B cell (primary cell): ENCODE results near the gene A1BG. TPM values are rescaled to one million over a fixed set of nuclear protein-coding genes. Genes with fewer than 3 reads are reported as not detected.

Source experiments
- ATAC-seq: fragments of 200-7000 bp; cut with Tn5 transposase; one replicate; pipeline ENCODE4 v1.10.0; 2021; ENCODE audit warnings: low read depth, mild to moderate bottlenecking, moderate number of reproducible peaks, moderate library complexity
- CTCF ChIA-PET: fragments of 350-600 bp; sonication (Branson Sonifier 250); formaldehyde crosslinking; loops from one replicate; lab custom pipeline; 2021; ENCODE audit warnings: antibody characterized with exemption, inconsistent platforms; lab: Charles Lee
- POLR2A ChIA-PET: fragments of 350-600 bp; sonication (Branson Sonifier 250); formaldehyde crosslinking; loops from one replicate; lab custom pipeline; 2021; ENCODE audit warnings: antibody characterized with exemption; lab: Charles Lee
- DNase-seq: peaks from one replicate; pipeline ENCODE4 v3.0.0; 2013
- H2AFZ ChIP-seq: 2 replicates; pipeline ENCODE4 v1.6.1; 2012; ENCODE audit warnings: mild to moderate bottlenecking, low read depth, low read length; ENCODE audit not compliant: insufficient read depth, poor library complexity, severe bottlenecking
- H3K27ac ChIP-seq, 2 donors: 1 replicate in 1 of 2; 2 replicates in 1 of 2; pipeline ENCODE4 v1.5.1; 2012 to 2013; ENCODE audit warnings: low read length in 2 of 2, mild to moderate bottlenecking in 2 of 2, moderate library complexity in 1 of 2
- H3K27me3 ChIP-seq, 4 experiments: fragments of 200-600 bp in 1 of 4; sonication (generic) in 1 of 4; replicated peaks in 1 of 4; 1 replicate in 2 of 4; 2 replicates in 2 of 4; pipeline versions ENCODE4 v1.6.1 to v1.7.0; 2013 to 2016; ENCODE audit warnings: low read length in 3 of 4, mild to moderate bottlenecking in 2 of 4, mixed read lengths in 1 of 4, moderate library complexity in 1 of 4; ENCODE audit not compliant: insufficient read depth in 4 of 4, control insufficient read depth in 3 of 4; ENCODE audit errors: control extremely low read depth in 1 of 4
- H3K36me3 ChIP-seq, 2 experiments: replicated peaks in 1 of 2; 1 replicate in 1 of 2; 2 replicates in 1 of 2; pipeline versions ENCODE4 v1.6.1 to v1.7.1; 2013; ENCODE audit warnings: low read length in 1 of 2; ENCODE audit not compliant: insufficient read depth in 2 of 2, control insufficient read depth in 1 of 2; ENCODE audit errors: control extremely low read depth in 1 of 2, extremely low read depth in 1 of 2
- H3K4me1 ChIP-seq, 2 donors: fragments of 200-600 bp in 1 of 2; sonication (generic) in 1 of 2; 1 replicate in 1 of 2; 2 replicates in 1 of 2; pipeline versions ENCODE4 v1.5.1 to v1.6.1; 2013 to 2017; ENCODE audit warnings: low read length in 2 of 2; ENCODE audit not compliant: control insufficient read depth in 2 of 2, insufficient read depth in 2 of 2
- H3K4me2 ChIP-seq: replicated peaks from 2 replicates; pipeline ENCODE3; 2012; ENCODE audit warnings: mild to moderate bottlenecking, low read depth, low read length; ENCODE audit not compliant: poor library complexity, severe bottlenecking
- H3K4me3 ChIP-seq, 5 experiments: fragments of 200-600 bp in 1 of 5; sonication (generic) in 1 of 5; 1 replicate in 3 of 5; 2 replicates in 2 of 5; pipeline versions ENCODE4 v1.5.1 to v1.7.0; 2011 to 2016; ENCODE audit warnings: low read length in 4 of 5, mild to moderate bottlenecking in 4 of 5, low read depth in 2 of 5, control low read depth in 1 of 5, moderate library complexity in 1 of 5; ENCODE audit not compliant: insufficient read depth in 1 of 5; ENCODE audit errors: control extremely low read depth in 1 of 5, extremely low read depth in 1 of 5
- H3K79me2 ChIP-seq: fragments of 200-600 bp; sonication (generic); one replicate; pipeline ENCODE4 v1.6.0; 2016; ENCODE audit warnings: low read length; ENCODE audit not compliant: control insufficient read depth, insufficient read depth
- H3K9ac ChIP-seq: fragments of 200-600 bp; sonication (generic); 2 replicates; pipeline ENCODE4 v1.6.1; 2017; ENCODE audit warnings: mild to moderate bottlenecking, low read length, moderate library complexity
- H3K9me3 ChIP-seq, 3 donors: one replicate each; pipeline versions ENCODE4 v1.6.1 to v1.7.1; 2013; ENCODE audit warnings: low read length in 2 of 3; ENCODE audit not compliant: control insufficient read depth in 2 of 3, insufficient read depth in 1 of 3; ENCODE audit errors: control extremely low read depth in 1 of 3
- H4K20me1 ChIP-seq: 2 replicates; pipeline ENCODE4 v1.6.0; 2012; ENCODE audit warnings: mild to moderate bottlenecking, low read length; ENCODE audit not compliant: insufficient read depth, control insufficient read depth, poor library complexity, severe bottlenecking
- H3K27ac Mint-ChIP-seq: one replicate; pipeline ENCODE4 v1.8.0; 2021; ENCODE audit warnings: mixed read lengths
- H3K27me3 Mint-ChIP-seq: one replicate; pipeline ENCODE4 v1.8.0; 2021; ENCODE audit warnings: mixed read lengths
- H3K4me1 Mint-ChIP-seq: one replicate; pipeline ENCODE4 v1.8.0; 2021; ENCODE audit warnings: mixed read lengths
- H3K4me3 Mint-ChIP-seq: one replicate; pipeline ENCODE4 v1.8.0; 2021; ENCODE audit warnings: mixed read lengths
- H3K9me3 Mint-ChIP-seq: one replicate; pipeline ENCODE4 v1.8.0; 2022; ENCODE audit warnings: mixed read lengths; ENCODE audit not compliant: insufficient read depth
- EZH2 ChIP-seq: IDR thresholded peaks from 2 replicates; pipeline ENCODE4 v1.6.1; 2012; ENCODE audit warnings: borderline replicate concordance, low read depth, mild to moderate bottlenecking, moderate library complexity, low read length; ENCODE audit not compliant: insufficient read depth, poor library complexity, severe bottlenecking
- WGBS: methylation state at CpG from one replicate; pipeline ENCODE4 v1.1.5; 2013; ENCODE audit warnings: missing lambda C conversion rate; ENCODE audit not compliant: insufficient coverage; 5-methylcytosine and 5-hydroxymethylcytosine counted together
- intact Hi-C: fragments of 100-400 bp; cut with micrococcal nuclease; formaldehyde crosslinking; loops from one replicate; pipeline ENCODE4 v1.10.0; 2022
- polyA plus RNA-seq: library from polyadenylated mRNA; depleted of rRNA; stranded (reverse); fragments of >200 nt; gene quantifications from 2 replicates; pipeline ENCODE4 v1.2.3, GENCODE V29; 2012
- total RNA-seq, 2 donors: library from RNA; stranded (reverse); fragments of 120-200 nt in 1 of 2; gene quantifications; 1 replicate in 1 of 2; 2 replicates in 1 of 2; pipeline versions ENCODE4 v1.2.3 to v1.2.4, GENCODE V29; 2013 to 2022
- TF ChIP-seq, protein P1 (sequence below): fragments of 200-600 bp; IDR thresholded peaks from one replicate; pipeline ENCODE4 v1.8.0; 2022; ENCODE audit warnings: antibody characterized with exemption, mild to moderate bottlenecking

The A1BG gene
- total and polyA plus RNA-seq, 2 donors (not counting 1 experiment from before 2014, with no cell fraction given) = 18.4 to 52.6 TPM

DNA sequence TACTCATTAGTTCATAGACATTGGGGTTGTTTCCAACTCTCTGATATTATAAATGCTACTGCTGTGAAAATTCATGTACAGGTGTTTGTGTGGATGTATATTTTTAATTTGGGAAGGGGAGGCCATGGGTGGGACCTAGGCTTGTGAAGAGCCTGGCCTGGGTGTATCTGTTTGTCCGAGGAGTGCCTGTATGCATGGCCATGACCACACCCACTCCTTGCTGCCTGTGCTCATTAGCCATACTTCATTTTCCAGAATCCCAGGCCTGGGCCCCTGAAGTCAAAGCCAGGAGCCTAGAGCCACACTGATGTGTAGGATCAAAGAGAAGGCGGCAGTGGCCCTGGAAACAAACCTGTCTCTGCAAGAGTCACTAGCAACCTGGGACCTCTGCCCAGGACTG lies 37.7 kb downstream of the A1BG start:
- Histone ChIP-seq H2AFZ (no peak overlapping the region), H3K4me2 (no peak overlapping the region), H3K36me3 (peaks cover 1 to 39% of the 10 kb centered on the region in 2 experiments), H3K79me2 (no peaks in the 10 kb centered on the region), H3K9ac (no peak overlapping the region), H4K20me1 (peaks cover 11% of the 10 kb centered on the region), H3K9me3 (peaks cover 0 to 8% (median 0%) of the 10 kb centered on the region in 3 donors), H3K27me3 (no peaks in the 10 kb centered on the region), H3K27ac (no peak overlapping the region), H3K4me1 (no peaks in the 10 kb centered on the region), H3K4me3 (no peak overlapping the region)
- WGBS = 100% methylated on average over 1 of the region's 2 CpGs
- intact Hi-C loops = no loop called here
- POLR2A ChIA-PET = no interaction called here
- Mint-ChIP-seq H3K9me3 (no peaks in the 10 kb centered on the region), H3K4me3 (no peak overlapping the region), H3K4me1 (no peaks in the 10 kb centered on the region), H3K27me3 (no peaks in the 10 kb centered on the region), H3K27ac (no peak overlapping the region)
- no peak for TF ChIP-seq EZH2
- TF ChIP-seq, protein P1, sequence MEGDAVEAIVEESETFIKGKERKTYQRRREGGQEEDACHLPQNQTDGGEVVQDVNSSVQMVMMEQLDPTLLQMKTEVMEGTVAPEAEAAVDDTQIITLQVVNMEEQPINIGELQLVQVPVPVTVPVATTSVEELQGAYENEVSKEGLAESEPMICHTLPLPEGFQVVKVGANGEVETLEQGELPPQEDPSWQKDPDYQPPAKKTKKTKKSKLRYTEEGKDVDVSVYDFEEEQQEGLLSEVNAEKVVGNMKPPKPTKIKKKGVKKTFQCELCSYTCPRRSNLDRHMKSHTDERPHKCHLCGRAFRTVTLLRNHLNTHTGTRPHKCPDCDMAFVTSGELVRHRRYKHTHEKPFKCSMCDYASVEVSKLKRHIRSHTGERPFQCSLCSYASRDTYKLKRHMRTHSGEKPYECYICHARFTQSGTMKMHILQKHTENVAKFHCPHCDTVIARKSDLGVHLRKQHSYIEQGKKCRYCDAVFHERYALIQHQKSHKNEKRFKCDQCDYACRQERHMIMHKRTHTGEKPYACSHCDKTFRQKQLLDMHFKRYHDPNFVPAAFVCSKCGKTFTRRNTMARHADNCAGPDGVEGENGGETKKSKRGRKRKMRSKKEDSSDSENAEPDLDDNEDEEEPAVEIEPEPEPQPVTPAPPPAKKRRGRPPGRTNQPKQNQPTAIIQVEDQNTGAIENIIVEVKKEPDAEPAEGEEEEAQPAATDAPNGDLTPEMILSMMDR = no peak
- DNase-seq (no peak), ATAC-seq (no peak)
- CTCF ChIA-PET = no interaction called here

DNA sequence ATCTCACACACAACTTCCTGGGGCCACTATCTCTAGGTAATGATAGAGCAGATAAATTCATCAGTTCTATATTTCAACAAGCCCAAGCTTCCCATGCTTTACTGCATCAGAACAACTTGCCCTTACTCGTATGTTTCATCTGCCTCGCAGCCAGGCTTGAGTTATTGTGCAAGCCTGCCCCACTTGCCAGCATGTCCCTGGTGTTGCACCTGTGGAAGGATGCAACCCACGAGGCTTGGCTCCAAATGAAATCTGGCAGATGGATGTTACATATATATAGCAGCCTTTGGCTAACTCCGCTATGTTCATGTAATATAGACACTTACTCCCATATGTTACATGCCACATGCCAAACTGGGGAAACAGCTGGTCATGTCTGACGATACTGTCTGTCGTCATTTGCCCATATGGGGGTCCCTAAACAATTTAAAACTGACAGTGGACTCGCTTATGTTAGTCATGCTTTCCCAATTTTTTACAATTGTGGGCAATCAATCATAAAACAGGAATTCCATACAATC lies 41.9 kb downstream of the A1BG start:
- ATAC-seq (no peak), DNase-seq (no peak)
- no peaks in the 10 kb centered on the region for H3K27me3 ChIP-seq
- no peak overlapping the region for H3K9ac ChIP-seq
- peaks cover 2% of the 10 kb centered on the region in 2 donors for H3K4me1 ChIP-seq
- ChIA-PET CTCF (no interaction called here), POLR2A (no interaction called here)
- H3K4me1 Mint-ChIP-seq = peaks cover 16% of the 10 kb centered on the region
- no peak overlapping the region for H3K27ac ChIP-seq
- no peak overlapping the region for H3K4me3 Mint-ChIP-seq
- peaks cover 11% of the 10 kb centered on the region for H4K20me1 ChIP-seq
- intact Hi-C loops = no loop called here
- H2AFZ ChIP-seq = no peak overlapping the region
- H3K27ac Mint-ChIP-seq = no peak overlapping the region
- H3K4me3 ChIP-seq = no peak overlapping the region
- peaks cover 1 to 68% of the 10 kb centered on the region in 2 experiments for H3K36me3 ChIP-seq
- H3K9me3 ChIP-seq = peaks cover 0 to 9% (median 0%) of the 10 kb centered on the region in 3 donors
- TF ChIP-seq, protein P1 = no peak
- no peak for TF ChIP-seq EZH2
- H3K27me3 Mint-ChIP-seq = no peaks in the 10 kb centered on the region
- WGBS = 97% methylated on average over 6 of the region's 7 CpGs
- no peak overlapping the region for H3K4me2 ChIP-seq
- H3K79me2 ChIP-seq = peaks cover 30% of the 10 kb centered on the region
- no peaks in the 10 kb centered on the region for H3K9me3 Mint-ChIP-seq
